Measurements from ENCODE around the gene DRAM1.

GRCh38 chr12:101875162-101875561, 2.2 kb upstream of the DRAM1 start:
- TF ChIP-seq CTCF (IDR thresholded peaks at IDR 0.05) (no peak), EP300 (IDR thresholded peaks at IDR 0.05) (no peak)
